B cell (primary cell): ENCODE data around the gene EXT2.

ENCODE experiments used
- EZH2 ChIP-seq: IDR thresholded peaks from 2 replicates; pipeline ENCODE4 v1.6.1; 2012; ENCODE audit warnings: borderline replicate concordance, low read depth, mild to moderate bottlenecking, moderate library complexity, low read length; ENCODE audit not compliant: insufficient read depth, poor library complexity, severe bottlenecking
- TF ChIP-seq, protein P1 (sequence below): fragments of 200-600 bp; IDR thresholded peaks from one replicate; pipeline ENCODE4 v1.8.0; 2022; ENCODE audit warnings: antibody characterized with exemption, mild to moderate bottlenecking

DNA sequence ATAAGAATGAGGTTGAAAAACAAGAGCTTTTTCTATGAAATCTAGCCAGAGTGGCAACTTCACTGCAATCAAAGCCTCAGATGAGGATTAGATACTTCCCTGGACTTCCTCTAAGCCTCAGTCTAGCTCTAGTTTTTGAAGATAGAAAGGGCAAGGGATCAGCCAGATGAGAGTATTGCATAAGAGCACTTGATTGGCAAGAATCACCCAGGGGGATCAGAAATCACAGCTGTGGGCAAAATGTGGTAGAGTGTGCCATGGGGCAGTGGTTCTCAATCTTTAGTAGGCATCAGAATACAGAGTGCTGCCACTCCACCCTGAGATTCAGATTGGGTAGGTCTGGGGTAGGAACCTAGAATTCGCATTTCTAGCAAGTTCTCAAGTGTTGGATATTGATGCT lies 82.4 kb downstream of the EXT2 start:
- TF ChIP-seq, protein P1, sequence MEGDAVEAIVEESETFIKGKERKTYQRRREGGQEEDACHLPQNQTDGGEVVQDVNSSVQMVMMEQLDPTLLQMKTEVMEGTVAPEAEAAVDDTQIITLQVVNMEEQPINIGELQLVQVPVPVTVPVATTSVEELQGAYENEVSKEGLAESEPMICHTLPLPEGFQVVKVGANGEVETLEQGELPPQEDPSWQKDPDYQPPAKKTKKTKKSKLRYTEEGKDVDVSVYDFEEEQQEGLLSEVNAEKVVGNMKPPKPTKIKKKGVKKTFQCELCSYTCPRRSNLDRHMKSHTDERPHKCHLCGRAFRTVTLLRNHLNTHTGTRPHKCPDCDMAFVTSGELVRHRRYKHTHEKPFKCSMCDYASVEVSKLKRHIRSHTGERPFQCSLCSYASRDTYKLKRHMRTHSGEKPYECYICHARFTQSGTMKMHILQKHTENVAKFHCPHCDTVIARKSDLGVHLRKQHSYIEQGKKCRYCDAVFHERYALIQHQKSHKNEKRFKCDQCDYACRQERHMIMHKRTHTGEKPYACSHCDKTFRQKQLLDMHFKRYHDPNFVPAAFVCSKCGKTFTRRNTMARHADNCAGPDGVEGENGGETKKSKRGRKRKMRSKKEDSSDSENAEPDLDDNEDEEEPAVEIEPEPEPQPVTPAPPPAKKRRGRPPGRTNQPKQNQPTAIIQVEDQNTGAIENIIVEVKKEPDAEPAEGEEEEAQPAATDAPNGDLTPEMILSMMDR: no peak
- no peak for TF ChIP-seq EZH2
